A549 (cell line): ENCODE results near the gene GLIS1. TPM values are rescaled to one million over a fixed set of nuclear protein-coding genes. Genes with fewer than 3 reads are reported as not detected.

Source experiments
- ATAC-seq, 2 experiments: fragments of 200-7000 bp in 1 of 2; fragments of >200 bp in 1 of 2; cut with Nextera tagmentation in 1 of 2; cut with Tn5 transposase in 1 of 2; 3 replicates each; pipeline versions ENCODE4 v1.8.0 to v1.9.1; 2018 to 2020; ENCODE audit warnings: mild to moderate bottlenecking in 1 of 2, moderate library complexity in 1 of 2
- CTCF ChIA-PET: fragments of 300-600 bp; sonication (Branson Sonifier 250); formaldehyde crosslinking; extraction: SDS; loops from one replicate; lab custom pipeline; 2021; ENCODE audit warnings: antibody characterized with exemption, inconsistent platforms; lab: Yijun Ruan, JAX
- POLR2A ChIA-PET: fragments of 350-600 bp; formaldehyde crosslinking; extraction: SDS; loops from one replicate; lab custom pipeline; 2021; ENCODE audit warnings: antibody characterized with exemption, inconsistent platforms; lab: Yijun Ruan, JAX
- DNase-seq, 2 experiments: peaks; one replicate each; pipeline versions ENCODE4 v3.0.0 to v3.0.0-alpha.2; 2011 to 2016; ENCODE audit warnings: low read depth in 1 of 2, low spot score in 1 of 2
- FAIRE-seq: peaks from 2 replicates; lab custom pipeline; 2011; peaks lifted over from hg19 to GRCh38; lab: Jason Lieb, UNC
- H3K27ac ChIP-seq, 2 experiments: fragments of >200 bp; sonication (Bioruptor Twin); formaldehyde crosslinking; 3 replicates each; pipeline ENCODE4 v1.5.1; 2016 to 2017
- H3K4me1 ChIP-seq: fragments of >200 bp; sonication (Bioruptor Twin); formaldehyde crosslinking; 3 replicates; pipeline ENCODE4 v1.6.1; 2016
- H3K4me2 ChIP-seq: fragments of >200 bp; sonication (Bioruptor Twin); formaldehyde crosslinking; 3 replicates; pipeline ENCODE4 v1.6.1; 2016
- H3K4me3 ChIP-seq: fragments of >200 bp; sonication (Bioruptor Twin); formaldehyde crosslinking; 3 replicates; pipeline ENCODE4 v1.5.1; 2016
- H3K9me3 ChIP-seq: fragments of >200 bp; sonication (Bioruptor Twin); formaldehyde crosslinking; 3 replicates; pipeline ENCODE4 v1.6.1; 2016
- CHD2 ChIP-seq: fragments of 150-350 bp; IDR thresholded peaks from 2 replicates; pipeline ENCODE4 v1.6.1; 2014; ENCODE audit warnings: low read length; ENCODE audit not compliant: partially characterized antibody
- EHF ChIP-seq: fragments of 250-450 bp; sonication (Bioruptor Pico); IDR thresholded peaks from 2 replicates; pipeline ENCODE4 v1.5.0; 2020; ENCODE audit warnings: mild to moderate bottlenecking
- ELK1 ChIP-seq: fragments of 150-350 bp; IDR thresholded peaks from 2 replicates; pipeline ENCODE4 v1.6.1; 2014; ENCODE audit warnings: low read depth, mild to moderate bottlenecking, low read length
- FOXS1 ChIP-seq: fragments of 250-450 bp; sonication (Bioruptor Pico); IDR thresholded peaks from 2 replicates; pipeline ENCODE4 v1.5.0; 2020; ENCODE audit warnings: mild to moderate bottlenecking, moderate library complexity
- HES2 ChIP-seq: fragments of >200 bp; sonication (Bioruptor Twin); formaldehyde crosslinking; IDR thresholded peaks from 2 replicates; pipeline ENCODE4 v1.6.1; 2016
- HOXA7 ChIP-seq: fragments of 250-450 bp; sonication (Bioruptor Pico); IDR thresholded peaks from 2 replicates; pipeline ENCODE4 v1.5.0; 2020; ENCODE audit warnings: mild to moderate bottlenecking, moderate library complexity
- MAFK ChIP-seq: fragments of 450-650 bp; IDR thresholded peaks from 2 replicates; pipeline ENCODE4 v1.6.1; 2014; ENCODE audit not compliant: partially characterized antibody
- NR3C1 ChIP-seq: fragments of >200 bp; sonication (Bioruptor Twin); formaldehyde crosslinking; IDR thresholded peaks from 3 replicates; pipeline ENCODE4 v1.6.1; 2017
- PBX3 ChIP-seq: IDR thresholded peaks from 2 replicates; pipeline ENCODE4 v1.6.1; 2012
- REST ChIP-seq: fragments of 200-600 bp; sonication (generic); IDR thresholded peaks from 2 replicates; pipeline ENCODE4 v1.6.1; 2016; ENCODE audit warnings: antibody characterized with exemption, mild to moderate bottlenecking, moderate library complexity
- SMC3 ChIP-seq: fragments of >200 bp; sonication (Bioruptor Twin); formaldehyde crosslinking; IDR thresholded peaks from 3 replicates; pipeline ENCODE4 v1.6.1; 2018; ENCODE audit warnings: inconsistent platforms
- USF2 ChIP-seq: fragments of 450-650 bp; IDR thresholded peaks from 2 replicates; pipeline ENCODE4 v1.6.1; 2014; ENCODE audit warnings: antibody characterized with exemption
- WGBS: methylation state at CpG from one replicate; pipeline ENCODE4 v1.1.6; 2017; ENCODE audit errors: missing lambda C conversion rate; 5-methylcytosine and 5-hydroxymethylcytosine counted together
- polyA plus RNA-seq, 4 experiments: library from polyadenylated mRNA; depleted of rRNA in 3 of 4; stranded (reverse); fragments of >200 nt; fragmentation: RNase III in 1 of 4; extraction: RNeasy Plus Mini Kit Qiagen cat#74134 plus additional on column Dnase treatment in 1 of 4; gene quantifications; 2 replicates in 3 of 4; 3 replicates in 1 of 4; pipeline ENCODE4 v1.2.3, GENCODE V29; 2011 to 2017

Gene GLIS1
- polyA plus RNA-seq, 2 of the 4 experiments (the other 2 are of a cell fraction): 0.04 TPM; not detected in 1

- TF ChIP-seq REST (no peak), NR3C1 (no peak)
Observed at GRCh38 chr1:53465023-53465957, 273.7 kb downstream of the GLIS1 start (continued).

GRCh38 chr1:53463961-53464899 lies 274.7 kb downstream of the GLIS1 start:
- Histone ChIP-seq H3K4me3 (no peak overlapping the region), H3K9me3 (no peaks in the 10 kb centered on the region), H3K4me1 (no peaks in the 10 kb centered on the region), H3K27ac (no peak overlapping the region), H3K4me2 (no peak overlapping the region)
- ChIA-PET CTCF (interaction anchor here (1.2 to 3.4 kb wide), 4 partner anchors 15 to 27 kb away, joined by 3 to 15 read pairs (median 6); no protein-coding TSS in a partner anchor), POLR2A (no interaction called here)
- 80% methylated on average over 22 of the region's 24 CpGs for WGBS
- TF ChIP-seq MAFK: no peak
- ATAC-seq (no peak), FAIRE-seq (no peak), DNase-seq (no peak)

GRCh38 chr1:53462769-53463501 lies 276.0 kb downstream of the GLIS1 start:
- ChIA-PET CTCF (interaction anchor here (1.2 kb wide), 1 partner anchor 22 kb away, joined by 4 read pairs; no protein-coding TSS in a partner anchor), POLR2A (no interaction called here)
- Histone ChIP-seq H3K4me2 (no peak overlapping the region), H3K4me1 (no peaks in the 10 kb centered on the region), H3K27ac (no peak overlapping the region), H3K9me3 (no peaks in the 10 kb centered on the region), H3K4me3 (no peak overlapping the region)
- no peak for TF ChIP-seq EHF (CRISPR knock-in tag)
- 65% methylated on average over 10 of the region's 11 CpGs for WGBS
- ATAC-seq: no peak
- DNase-seq: no peak
- FAIRE-seq: no peak

- Histone ChIP-seq H3K9me3 (no peaks in the 10 kb centered on the region), H3K4me1 (no peaks in the 10 kb centered on the region), H3K4me3 (no peak overlapping the region), H3K27ac (no peak overlapping the region), H3K4me2 (no peak overlapping the region)
- no peak for FAIRE-seq
- ChIA-PET CTCF (interaction anchor here (1.2 kb wide), 1 partner anchor 23 kb away, joined by 4 read pairs; no protein-coding TSS in a partner anchor), POLR2A (no interaction called here)
- WGBS: 69% methylated on average over 6 of the region's 6 CpGs
- TF ChIP-seq CHD2: no peak
- TF ChIP-seq USF2: no peak
- no peak for TF ChIP-seq SMC3
- TF ChIP-seq HOXA7 (CRISPR knock-in tag): no peak
- no peak for TF ChIP-seq ELK1
- no peak for TF ChIP-seq FOXS1 (CRISPR knock-in tag)
- TF ChIP-seq HES2: no peak
- TF ChIP-seq PBX3: no peak
- no peak for DNase-seq
- no peak for ATAC-seq
Observed at GRCh38 chr1:53462193-53462592, 276.8 kb downstream of the GLIS1 start.
